MM.1S (cell line): ENCODE measurements around the gene BIRC7.

ENCODE experiments used
- DNase-seq: peaks from one replicate; pipeline ENCODE4 v3.0.0-alpha.2; 2015
- H2AFZ ChIP-seq: fragments of 300-600 bp; sonication (generic); 2 replicates; pipeline ENCODE4 v1.6.0; 2016; ENCODE audit warnings: antibody characterized with exemption, low read length
- H3F3A ChIP-seq: fragments of 300-600 bp; sonication (generic); 2 replicates; pipeline ENCODE4 v1.6.1; 2016; ENCODE audit warnings: mild to moderate bottlenecking, antibody characterized with exemption, low read length, moderate library complexity, mixed read lengths; ENCODE audit not compliant: insufficient read depth
- H3K27ac ChIP-seq: fragments of 300-600 bp; sonication (generic); 2 replicates; pipeline ENCODE4 v1.5.1; 2016; ENCODE audit warnings: mild to moderate bottlenecking, low read length
- H3K27me3 ChIP-seq: fragments of 300-600 bp; sonication (generic); replicated peaks from 2 replicates; pipeline ENCODE4 v1.6.0; 2016; ENCODE audit warnings: low read length; ENCODE audit not compliant: insufficient read depth
- H3K36me3 ChIP-seq: fragments of 300-600 bp; sonication (generic); replicated peaks from 2 replicates; pipeline ENCODE4 v1.6.1; 2016; ENCODE audit warnings: mild to moderate bottlenecking, low read length, mixed read lengths; ENCODE audit not compliant: insufficient read depth
- H3K4me1 ChIP-seq: fragments of 300-600 bp; sonication (generic); 2 replicates; pipeline ENCODE4 v1.6.1; 2016; ENCODE audit warnings: low read length, mixed read lengths
- H3K4me2 ChIP-seq: fragments of 300-600 bp; sonication (generic); 2 replicates; pipeline ENCODE4 v1.6.0; 2016; ENCODE audit warnings: low read depth, low read length
- H3K4me3 ChIP-seq: fragments of 300-600 bp; sonication (generic); 2 replicates; pipeline ENCODE4 v1.5.1; 2016; ENCODE audit warnings: low read length, mixed read lengths
- H3K79me2 ChIP-seq: fragments of 300-600 bp; sonication (generic); 2 replicates; pipeline ENCODE4 v1.6.1; 2016; ENCODE audit warnings: mixed run types, low read length, mixed read lengths
- H3K9ac ChIP-seq: fragments of 300-600 bp; sonication (generic); 2 replicates; pipeline ENCODE4 v1.6.1; 2016; ENCODE audit warnings: low read length, mixed read lengths
- H3K9me2 ChIP-seq: fragments of 300-600 bp; sonication (generic); replicated peaks from 2 replicates; pipeline ENCODE4 v1.6.1; 2016; ENCODE audit warnings: mild to moderate bottlenecking, low read length, mixed read lengths; ENCODE audit not compliant: insufficient read depth
- H3K9me3 ChIP-seq: fragments of 300-600 bp; sonication (generic); replicated peaks from 2 replicates; pipeline ENCODE4 v1.6.1; 2016; ENCODE audit warnings: mild to moderate bottlenecking, low read length, mixed read lengths; ENCODE audit not compliant: insufficient read depth
- H4K20me1 ChIP-seq: fragments of 300-600 bp; sonication (generic); 2 replicates; pipeline ENCODE4 v1.6.1; 2016; ENCODE audit warnings: mild to moderate bottlenecking, low read length, moderate library complexity, mixed read lengths; ENCODE audit not compliant: insufficient read depth
- EZH2 ChIP-seq: fragments of 300-600 bp; sonication (generic); optimal IDR thresholded peaks from 2 replicates; pipeline ENCODE3; 2017; ENCODE audit warnings: low read depth, mild to moderate bottlenecking, antibody characterized with exemption, low read length, mixed read lengths
- EZH2phosphoT487 ChIP-seq: fragments of 300-600 bp; sonication (generic); IDR thresholded peaks from 2 replicates; pipeline ENCODE4 v1.6.1; 2018; ENCODE audit warnings: antibody characterized with exemption, low read length
- TF ChIP-seq, protein P1 (sequence below): fragments of 300-600 bp; sonication (generic); IDR thresholded peaks from 2 replicates; pipeline ENCODE4 v1.5.1; 2016; ENCODE audit warnings: antibody characterized with exemption, low read length, mixed read lengths

Gene BIRC7

DNA sequence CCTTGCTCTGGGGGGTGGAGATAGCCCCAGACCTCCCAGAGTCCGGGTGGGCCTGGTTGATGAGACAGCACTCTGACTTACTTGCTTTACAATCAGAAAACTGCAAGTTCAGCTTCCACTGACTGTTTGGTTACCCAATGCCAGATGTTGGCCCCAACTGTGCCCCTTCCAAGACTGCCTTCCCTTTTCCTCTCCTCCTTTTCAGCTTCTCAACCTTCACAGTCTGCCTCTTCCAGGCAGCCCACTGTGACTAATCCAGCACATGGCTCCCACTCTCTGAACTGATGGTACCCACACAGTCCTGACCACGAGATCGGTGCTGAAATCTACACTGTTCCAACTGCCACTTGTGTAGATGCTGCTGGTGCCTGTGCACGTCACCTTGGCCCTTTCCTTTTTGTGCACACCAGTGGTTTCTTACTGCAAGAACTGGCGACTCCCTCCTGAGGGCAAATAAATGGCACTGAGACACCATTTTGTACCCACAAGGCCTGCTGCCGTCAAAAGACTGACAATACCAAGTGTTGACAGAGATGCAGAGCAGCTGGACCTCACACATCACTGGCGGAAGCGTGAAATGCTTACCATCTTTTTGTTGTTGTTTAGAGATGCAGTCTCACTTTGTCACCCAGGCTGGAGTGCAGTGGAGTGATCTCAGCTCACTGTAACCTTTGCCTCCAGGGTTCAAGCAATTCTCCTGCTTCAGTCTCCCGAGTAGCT is 35.1 kb downstream of the BIRC7 start:
- Histone ChIP-seq H3K9ac (no peak overlapping the region), H3K9me2 (no peaks in the 10 kb centered on the region), H3K4me3 (no peak overlapping the region), H3F3A (no peaks in the 10 kb centered on the region), H3K79me2 (peaks cover 29% of the 10 kb centered on the region), H3K36me3 (no peaks in the 10 kb centered on the region), H2AFZ (no peak overlapping the region), H3K4me1 (0 out of 2 replicates have a peak, but pooled peaks cover 6% of the 10 kb centered on the region), H3K4me2 (no peak overlapping the region), H3K27ac (no peak overlapping the region), H4K20me1 (peaks cover 4% of the 10 kb centered on the region; the same call in 1 of the 2 replicates), H3K27me3 (peaks cover 36% of the 10 kb centered on the region), H3K9me3 (no peaks in the 10 kb centered on the region)
- TF ChIP-seq, protein P1, sequence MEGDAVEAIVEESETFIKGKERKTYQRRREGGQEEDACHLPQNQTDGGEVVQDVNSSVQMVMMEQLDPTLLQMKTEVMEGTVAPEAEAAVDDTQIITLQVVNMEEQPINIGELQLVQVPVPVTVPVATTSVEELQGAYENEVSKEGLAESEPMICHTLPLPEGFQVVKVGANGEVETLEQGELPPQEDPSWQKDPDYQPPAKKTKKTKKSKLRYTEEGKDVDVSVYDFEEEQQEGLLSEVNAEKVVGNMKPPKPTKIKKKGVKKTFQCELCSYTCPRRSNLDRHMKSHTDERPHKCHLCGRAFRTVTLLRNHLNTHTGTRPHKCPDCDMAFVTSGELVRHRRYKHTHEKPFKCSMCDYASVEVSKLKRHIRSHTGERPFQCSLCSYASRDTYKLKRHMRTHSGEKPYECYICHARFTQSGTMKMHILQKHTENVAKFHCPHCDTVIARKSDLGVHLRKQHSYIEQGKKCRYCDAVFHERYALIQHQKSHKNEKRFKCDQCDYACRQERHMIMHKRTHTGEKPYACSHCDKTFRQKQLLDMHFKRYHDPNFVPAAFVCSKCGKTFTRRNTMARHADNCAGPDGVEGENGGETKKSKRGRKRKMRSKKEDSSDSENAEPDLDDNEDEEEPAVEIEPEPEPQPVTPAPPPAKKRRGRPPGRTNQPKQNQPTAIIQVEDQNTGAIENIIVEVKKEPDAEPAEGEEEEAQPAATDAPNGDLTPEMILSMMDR: no peak
- TF ChIP-seq EZH2phosphoT487: no peak
- no peak for TF ChIP-seq EZH2
- DNase-seq: no peak

DNA sequence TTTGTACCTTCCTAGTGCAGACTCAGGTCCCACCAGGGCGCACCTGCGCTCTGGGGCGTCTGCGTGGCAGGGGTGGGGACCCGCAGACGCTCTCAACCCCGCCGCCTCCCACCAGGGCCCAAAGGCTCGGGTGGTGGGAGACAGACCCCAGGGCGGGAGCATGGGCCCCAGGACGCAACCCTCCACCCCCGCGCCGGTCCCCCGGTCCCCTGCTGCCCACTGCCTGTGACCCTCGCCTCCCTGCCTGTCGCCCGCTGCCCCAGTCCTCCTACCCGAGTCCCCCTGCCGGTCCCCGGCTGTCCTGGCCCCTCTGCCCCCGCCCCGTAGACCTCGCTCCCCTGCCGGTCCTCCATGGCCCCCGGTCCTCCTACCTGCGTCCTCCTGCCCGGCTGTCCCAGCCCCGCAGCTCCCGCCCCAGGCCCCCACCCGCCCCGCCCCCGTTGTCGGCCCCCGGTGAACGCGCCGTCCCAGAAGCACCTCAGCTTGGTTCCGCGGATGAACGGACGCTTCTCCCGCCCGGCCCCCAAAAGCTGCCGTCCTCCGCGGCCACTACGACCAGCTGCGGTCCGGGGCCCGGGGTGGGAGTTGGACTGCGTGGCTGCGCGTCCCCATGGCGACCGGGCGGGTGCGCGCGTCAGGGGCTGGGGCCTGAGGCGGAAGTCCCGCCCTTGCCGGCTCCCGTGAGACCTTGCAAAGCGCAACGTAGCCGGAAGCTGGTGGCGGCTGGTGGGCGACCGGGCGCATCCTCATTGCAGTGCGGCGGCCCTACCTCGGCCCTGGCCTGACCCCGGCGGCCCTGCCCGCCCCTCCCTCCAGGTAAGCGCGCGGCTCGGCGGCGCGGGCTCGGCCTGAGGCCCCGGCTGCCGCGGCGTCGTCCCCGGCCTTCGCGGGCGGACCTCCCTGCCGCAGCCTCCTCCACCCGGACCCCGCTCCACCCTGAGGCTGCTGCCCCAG is 36.7 kb downstream of the BIRC7 start, which contains the start of gene ARFGAP1:
Gene ARFGAP1, plus strand, starts transcription at position 709 of the 954 bp plus-strand sequence. CDS start 2,768 bp downstream, outside the sequence.
- no peak within 1 kb of the TSS for H3K27ac ChIP-seq

DNA sequence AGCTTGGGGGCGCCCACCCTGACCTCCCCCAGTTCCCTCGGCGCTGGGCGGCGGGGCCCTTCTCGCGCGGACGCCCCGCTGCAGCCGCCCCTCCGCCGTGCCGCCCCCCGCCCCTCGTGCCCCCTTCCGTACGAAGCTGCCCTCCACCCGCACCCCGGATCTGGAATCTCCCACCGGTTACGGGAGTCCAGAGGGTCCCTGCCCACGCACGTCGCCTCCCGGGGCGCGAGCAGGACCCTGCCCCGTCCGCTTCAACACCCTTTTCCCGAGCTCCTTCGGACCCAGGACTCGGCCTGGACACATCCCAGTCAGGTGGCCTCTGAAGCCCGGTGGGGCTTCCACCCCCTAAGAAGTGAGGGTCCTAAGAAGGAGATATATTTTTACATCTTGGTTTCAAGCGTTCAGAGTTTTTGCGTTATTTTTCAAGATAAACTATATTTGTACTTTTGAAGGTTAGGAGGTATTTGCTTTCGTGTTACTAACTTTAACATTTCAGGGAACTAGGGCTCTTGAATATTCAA is 37.4 kb downstream of the BIRC7 start:
- Histone ChIP-seq H3K79me2 (peaks cover 49% of the 10 kb centered on the region), H3K9me3 (no peaks in the 10 kb centered on the region), H3K4me3 (peak overlapping the region; percentile 67), H3K4me1 (0 out of 2 replicates have a peak, but pooled peaks cover 6% of the 10 kb centered on the region), H3K27ac (no peak overlapping the region), H3K4me2 (peak overlapping the region; percentile 87), H2AFZ (no peak overlapping the region), H3K9me2 (no peaks in the 10 kb centered on the region), H3K36me3 (no peaks in the 10 kb centered on the region), H4K20me1 (peaks cover 4% of the 10 kb centered on the region; the same call in 1 of the 2 replicates), H3K27me3 (peaks cover 15% of the 10 kb centered on the region), H3K9ac (peak overlapping the region; percentile 70), H3F3A (no peaks in the 10 kb centered on the region)
- DNase-seq: no peak
- TF ChIP-seq, protein P1: no peak

More for the DNA sequence above, 36.7 kb downstream of the BIRC7 start, which contains the start of gene ARFGAP1:
- Histone ChIP-seq H3K9me2 (no peaks in the 10 kb centered on the region), H2AFZ (peak within 1 kb of the TSS; percentile 58; the same call in 1 of the 2 replicates), H3K79me2 (peaks cover 45% of the 10 kb centered on the region), H3K27me3 (peaks cover 22% of the 10 kb centered on the region), H4K20me1 (peaks cover 4% of the 10 kb centered on the region; the same call in 1 of the 2 replicates), H3F3A (no peaks in the 10 kb centered on the region), H3K9me3 (no peaks in the 10 kb centered on the region), H3K4me3 (peak within 1 kb of the TSS; percentile 67), H3K4me1 (0 out of 2 replicates have a peak, but pooled peaks cover 6% of the 10 kb centered on the region), H3K4me2 (peak within 1 kb of the TSS; percentile 87), H3K9ac (peak within 1 kb of the TSS; percentile 70), H3K36me3 (no peaks in the 10 kb centered on the region)
- peak; percentile 90 for DNase-seq
- TF ChIP-seq EZH2 (no peak), EZH2phosphoT487 (no peak)
- TF ChIP-seq, protein P1: no peak
